NT2/D1 (cell line): ENCODE results near the gene PASK.

Experiments used
- YY1 ChIP-seq: IDR thresholded peaks from 2 replicates; pipeline ENCODE4 v1.6.1; 2011; ENCODE audit not compliant: insufficient read length, insufficient read depth
- ZNF274 ChIP-seq: IDR thresholded peaks from 2 replicates; pipeline ENCODE4 v1.6.1; 2011; ENCODE audit warnings: mild to moderate bottlenecking, low read depth, low read length

GRCh38 chr2:241061275-241061674, 88.0 kb downstream of the PASK start:
- no peak for TF ChIP-seq ZNF274
- TF ChIP-seq YY1, result no peak
